GM23338 (cell line): ENCODE measurements around the gene NPC2. TPM values are rescaled to one million over a fixed set of nuclear protein-coding genes. Genes with fewer than 3 reads are reported as not detected.

Experiments used
- ATAC-seq: fragments of 200-7000 bp; cut with Tn5 transposase; 3 replicates; pipeline ENCODE4 v1.9.1; 2020
- DNase-seq: peaks from one replicate; pipeline ENCODE4 v3.0.0-alpha.2; 2015; ENCODE audit warnings: low spot score
- H2AFZ ChIP-seq: fragments of 200-600 bp; sonication (generic); 2 replicates; pipeline ENCODE4 v1.8.0; 2016; ENCODE audit warnings: antibody characterized with exemption, mild to moderate bottlenecking, moderate library complexity
- H3F3A ChIP-seq: fragments of 200-600 bp; sonication (generic); replicated peaks from 2 replicates; pipeline ENCODE4 v1.8.0; 2017; ENCODE audit warnings: antibody characterized with exemption, mixed run types, low read depth
- H3K27ac ChIP-seq: fragments of 200-600 bp; sonication (generic); 2 replicates; pipeline ENCODE4 v1.6.1; 2016; ENCODE audit warnings: low read depth
- H3K27me3 ChIP-seq: fragments of 200-600 bp; sonication (generic); 2 replicates; pipeline ENCODE4 v1.8.0; 2016; ENCODE audit warnings: mild to moderate bottlenecking, mixed run types, moderate library complexity; ENCODE audit not compliant: insufficient read depth
- H3K36me3 ChIP-seq: fragments of 200-600 bp; sonication (generic); 2 replicates; pipeline ENCODE4 v1.8.0; 2016; ENCODE audit warnings: mild to moderate bottlenecking; ENCODE audit not compliant: insufficient read depth
- H3K4me1 ChIP-seq: fragments of 200-600 bp; sonication (generic); 2 replicates; pipeline ENCODE4 v1.8.0; 2016; ENCODE audit warnings: mild to moderate bottlenecking, moderate library complexity; ENCODE audit not compliant: insufficient read depth
- H3K4me2 ChIP-seq: fragments of 200-600 bp; sonication (generic); 2 replicates; pipeline ENCODE4 v1.7.1; 2017; ENCODE audit warnings: mixed run types
- H3K4me3 ChIP-seq: fragments of 200-600 bp; sonication (generic); 2 replicates; pipeline ENCODE4 v1.6.1; 2016; ENCODE audit warnings: mixed run types
- H3K79me2 ChIP-seq: fragments of 200-600 bp; sonication (generic); replicated peaks from 2 replicates; pipeline ENCODE4 v1.8.0; 2017; ENCODE audit warnings: mild to moderate bottlenecking; ENCODE audit not compliant: insufficient read depth
- H3K9me2 ChIP-seq: fragments of 200-600 bp; sonication (generic); 2 replicates; pipeline ENCODE4 v1.8.0; 2017; ENCODE audit not compliant: insufficient read depth
- H4K20me1 ChIP-seq: fragments of 200-600 bp; sonication (generic); replicated peaks from 2 replicates; pipeline ENCODE4 v1.8.0; 2017; ENCODE audit warnings: mild to moderate bottlenecking; ENCODE audit not compliant: insufficient read depth
- H3K27ac Mint-ChIP-seq: 2 replicates; pipeline ENCODE4 v1.8.0; 2020; ENCODE audit warnings: inconsistent platforms, mild to moderate bottlenecking, moderate library complexity, mixed read lengths
- H3K27me3 Mint-ChIP-seq: 3 replicates; pipeline ENCODE4 v1.8.0; 2022; ENCODE audit warnings: low read depth, mild to moderate bottlenecking, moderate library complexity, mixed read lengths, inconsistent platforms; ENCODE audit not compliant: insufficient read depth, poor library complexity
- H3K36me3 Mint-ChIP-seq: 3 replicates; pipeline ENCODE4 v1.8.0; 2021; ENCODE audit warnings: low read depth, mild to moderate bottlenecking, inconsistent platforms, moderate library complexity, mixed read lengths
- H3K4me1 Mint-ChIP-seq: 3 replicates; pipeline ENCODE4 v1.8.0; 2020; ENCODE audit warnings: mild to moderate bottlenecking, inconsistent platforms, mixed read lengths
- H3K4me3 Mint-ChIP-seq: 3 replicates; pipeline ENCODE4 v1.8.0; 2021; ENCODE audit warnings: moderate library complexity, mild to moderate bottlenecking, inconsistent platforms, mixed read lengths
- H3K9me3 Mint-ChIP-seq: 3 replicates; pipeline ENCODE4 v1.8.0; 2020; ENCODE audit warnings: moderate library complexity, mild to moderate bottlenecking, inconsistent platforms, mixed read lengths
- CREB1 ChIP-seq: fragments of 250-450 bp; sonication (Bioruptor Pico); IDR thresholded peaks from 2 replicates; pipeline ENCODE4 v1.5.0; 2020; ENCODE audit warnings: low read depth, mild to moderate bottlenecking, moderate library complexity
- ZNF114 ChIP-seq: fragments of 250-450 bp; sonication (Bioruptor Pico); IDR thresholded peaks from 2 replicates; pipeline ENCODE4 v1.5.0; 2020; ENCODE audit warnings: mild to moderate bottlenecking, moderate library complexity
- ZNF462 ChIP-seq: fragments of 250-450 bp; sonication (Bioruptor Pico); IDR thresholded peaks from 2 replicates; pipeline ENCODE4 v1.5.0; 2020; ENCODE audit warnings: mild to moderate bottlenecking, moderate library complexity
- polyA plus RNA-seq: library from polyadenylated mRNA; unstranded; fragments of >200 nt; fragmentation: Nextera tagmentation; extraction: Ambion mirVana; gene quantifications from 2 replicates; pipeline ENCODE4 v1.2.1, GENCODE V29; 2016
- total RNA-seq: library from RNA; depleted of rRNA; stranded (reverse); fragments of >200 nt; shearing (Covaris generic); gene quantifications from 2 replicates; pipeline ENCODE4 v1.2.3, GENCODE V29; 2014
- TF ChIP-seq, protein P1 (sequence below): IDR thresholded peaks from 2 replicates; pipeline ENCODE4 v1.6.1; 2016; ENCODE audit warnings: antibody characterized with exemption

NPC2 gene
- total and polyA plus RNA-seq, 2 experiments from 2014 or later: 287 to 344 TPM

DNA sequence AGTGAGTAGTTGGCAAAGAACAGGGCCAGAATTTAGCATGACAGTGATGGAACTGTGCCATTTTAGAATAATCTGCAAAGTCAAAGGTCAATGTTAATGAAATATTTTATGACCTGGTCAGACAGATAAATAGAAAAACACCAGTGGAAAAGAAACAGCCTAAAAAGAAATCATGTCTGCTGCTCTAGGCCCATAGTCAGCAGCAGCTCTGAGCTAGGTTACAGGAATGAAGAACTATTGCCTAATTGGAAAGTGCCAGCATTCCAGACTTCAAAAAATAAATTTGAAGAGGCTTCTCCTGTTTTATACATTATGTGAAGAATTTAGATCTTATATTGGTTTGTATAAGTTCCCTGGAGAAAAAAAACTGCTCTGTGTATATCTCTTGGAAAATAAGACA, 9.8 kb downstream of the NPC2 start (continued):
- TF ChIP-seq ZNF462 (CRISPR knock-in tag): no peak

- H3K79me2 ChIP-seq: peaks cover 3% of the 10 kb centered on the region; the same call in 1 of the 2 replicates
- Mint-ChIP-seq H3K4me1 (peaks cover 22% of the 10 kb centered on the region; the same call in 2 of the 3 replicates), H3K36me3 (peaks cover 32% of the 10 kb centered on the region), H3K27me3 (peaks cover 3% of the 10 kb centered on the region), H3K27ac (no peak overlapping the region), H3K4me3 (no peak overlapping the region), H3K9me3 (no peaks in the 10 kb centered on the region)
- no peaks in the 10 kb centered on the region for H3K27me3 ChIP-seq
- no peaks in the 10 kb centered on the region for H3K9me2 ChIP-seq
- peaks cover 7% of the 10 kb centered on the region; the same call in 1 of the 2 replicates for H3F3A ChIP-seq
- no peak overlapping the region for H3K4me2 ChIP-seq
- H2AFZ ChIP-seq: no peak overlapping the region
- peaks cover 8% of the 10 kb centered on the region; the same call in 1 of the 2 replicates for H4K20me1 ChIP-seq
- TF ChIP-seq CREB1 (CRISPR knock-in tag): no peak
- no peak for TF ChIP-seq ZNF114 (CRISPR knock-in tag)
- TF ChIP-seq, protein P1, sequence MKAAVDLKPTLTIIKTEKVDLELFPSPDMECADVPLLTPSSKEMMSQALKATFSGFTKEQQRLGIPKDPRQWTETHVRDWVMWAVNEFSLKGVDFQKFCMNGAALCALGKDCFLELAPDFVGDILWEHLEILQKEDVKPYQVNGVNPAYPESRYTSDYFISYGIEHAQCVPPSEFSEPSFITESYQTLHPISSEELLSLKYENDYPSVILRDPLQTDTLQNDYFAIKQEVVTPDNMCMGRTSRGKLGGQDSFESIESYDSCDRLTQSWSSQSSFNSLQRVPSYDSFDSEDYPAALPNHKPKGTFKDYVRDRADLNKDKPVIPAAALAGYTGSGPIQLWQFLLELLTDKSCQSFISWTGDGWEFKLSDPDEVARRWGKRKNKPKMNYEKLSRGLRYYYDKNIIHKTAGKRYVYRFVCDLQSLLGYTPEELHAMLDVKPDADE: no peak
- no peak overlapping the region for H3K27ac ChIP-seq
- ATAC-seq (no peak), DNase-seq (no peak)
- no peak overlapping the region for H3K4me3 ChIP-seq
- H3K36me3 ChIP-seq: peaks cover 35% of the 10 kb centered on the region
- peaks cover 8% of the 10 kb centered on the region; the same call in 1 of the 2 replicates for H3K4me1 ChIP-seq
Measured at GRCh38 chr14:74482571-74482970, 10.5 kb downstream of the NPC2 start.
